Endothelial cell of umbilical vein (primary cell): ENCODE data around the gene FAM193A. TPM values are rescaled to one million over a fixed set of nuclear protein-coding genes. Genes with fewer than 3 reads are reported as not detected.

Source experiments
- BruUV-seq: library from RNA; stranded (reverse); fragments of 400-500 nt; replicated peaks from 2 replicates; lab custom pipeline; 2021; lab: Mats Ljungman, UMichigan
- CTCF ChIA-PET: fragments of 300-600, 350-600 bp; sonication (Branson Sonifier 250); formaldehyde crosslinking; loops from one replicate; lab custom pipeline; 2021; ENCODE audit warnings: antibody characterized with exemption, inconsistent platforms; lab: Charles Lee
- POLR2A ChIA-PET: fragments of 300-600, 350-600 bp; sonication (Branson Sonifier 250); formaldehyde crosslinking; loops from one replicate; lab custom pipeline; 2021; ENCODE audit warnings: antibody characterized with exemption, inconsistent platforms; lab: Charles Lee
- DNase-seq: peaks from one replicate; pipeline ENCODE4 v3.0.0-alpha.2; 2011; ENCODE audit warnings: low read depth, low spot score
- FAIRE-seq: peaks from 2 replicates; lab custom pipeline; 2011; peaks lifted over from hg19 to GRCh38; lab: Jason Lieb, UNC
- H2AFZ ChIP-seq: 2 replicates; pipeline ENCODE4 v1.6.0; 2012; ENCODE audit warnings: low read depth, low read length, control low read depth, inconsistent platforms
- H3K27ac ChIP-seq: 2 replicates; pipeline ENCODE4 v1.5.1; 2011; ENCODE audit warnings: low read depth, mild to moderate bottlenecking, control low read depth, low read length, moderate library complexity; ENCODE audit not compliant: insufficient read depth
- H3K27me3 ChIP-seq, 2 experiments: 2 replicates each; pipeline versions ENCODE4 v1.6.0 to v1.6.1; 2011; ENCODE audit warnings: low read length in 2 of 2, mixed read lengths in 1 of 2; ENCODE audit not compliant: control insufficient read depth in 2 of 2, insufficient read depth in 2 of 2
- H3K36me3 ChIP-seq, 2 experiments: 2 replicates in 1 of 2; 3 replicates in 1 of 2; pipeline ENCODE4 v1.5.1; 2011; ENCODE audit warnings: low read length in 2 of 2, mild to moderate bottlenecking in 1 of 2, moderate library complexity in 1 of 2; ENCODE audit not compliant: control insufficient read depth in 2 of 2, insufficient read depth in 2 of 2; ENCODE audit errors: extremely low read depth in 1 of 2
- H3K4me1 ChIP-seq: 3 replicates; pipeline ENCODE4 v1.5.1; 2011; ENCODE audit warnings: mild to moderate bottlenecking, low read length; ENCODE audit not compliant: control insufficient read depth, insufficient read depth; ENCODE audit errors: extremely low read depth
- H3K4me2 ChIP-seq: 2 replicates; pipeline ENCODE4 v1.6.1; 2011; ENCODE audit warnings: low read length, control low read depth, mixed read lengths; ENCODE audit not compliant: insufficient read depth
- H3K4me3 ChIP-seq, 3 experiments: fragments of 200-600 bp in 1 of 3; sonication (generic), shearing (Covaris generic) in 1 of 3; replicated peaks in 1 of 3; 2 replicates each; pipeline ENCODE4 v1.5.1; 2011 to 2016; ENCODE audit warnings: control low read depth in 3 of 3, low read length in 3 of 3, mild to moderate bottlenecking in 2 of 3, inconsistent platforms in 1 of 3, low read depth in 1 of 3, moderate library complexity in 1 of 3; ENCODE audit not compliant: insufficient read depth in 1 of 3
- H3K79me2 ChIP-seq: 2 replicates; pipeline ENCODE4 v1.6.0; 2012; ENCODE audit warnings: low read length, inconsistent platforms; ENCODE audit not compliant: control insufficient read depth, insufficient read depth
- H3K9ac ChIP-seq: replicated peaks from 2 replicates; pipeline ENCODE3; 2011; ENCODE audit warnings: low read length, control low read depth; ENCODE audit not compliant: insufficient read depth; ENCODE audit errors: extremely low read depth
- H3K9me1 ChIP-seq: replicated peaks from 3 replicates; pipeline ENCODE4 v1.6.0; 2011; ENCODE audit warnings: mild to moderate bottlenecking, low read length; ENCODE audit not compliant: control insufficient read depth, insufficient read depth; ENCODE audit errors: extremely low read depth
- H3K9me3 ChIP-seq: replicated peaks from 2 replicates; pipeline ENCODE4 v1.5.1; 2012; ENCODE audit warnings: low read length, inconsistent platforms; ENCODE audit not compliant: control insufficient read depth, insufficient read depth
- H4K20me1 ChIP-seq: replicated peaks from 2 replicates; pipeline ENCODE3; 2011; ENCODE audit warnings: mild to moderate bottlenecking, low read length; ENCODE audit not compliant: control insufficient read depth, insufficient read depth; ENCODE audit errors: extremely low read depth
- CTCF ChIP-seq, 2 donors: IDR thresholded peaks; 1 replicate in 1 of 2; 2 replicates in 1 of 2; pipeline ENCODE4 v1.5.1; 2011; ENCODE audit warnings: low read length in 2 of 2, mild to moderate bottlenecking in 2 of 2, moderate library complexity in 2 of 2, control low read depth in 1 of 2, inconsistent platforms in 1 of 2, low read depth in 1 of 2; ENCODE audit not compliant: insufficient read depth in 1 of 2; ENCODE audit errors: extremely low read depth in 1 of 2
- EZH2 ChIP-seq: IDR thresholded peaks from 2 replicates; pipeline ENCODE4 v1.6.1; 2012; ENCODE audit warnings: borderline replicate concordance, low read depth, mild to moderate bottlenecking, moderate library complexity, low read length, inconsistent platforms; ENCODE audit not compliant: severe bottlenecking
- FOS ChIP-seq: IDR thresholded peaks from 2 replicates; pipeline ENCODE4 v1.6.1; 2011; ENCODE audit warnings: mild to moderate bottlenecking, low read length, moderate library complexity, borderline replicate concordance; ENCODE audit not compliant: insufficient read depth
- GATA2 ChIP-seq: IDR thresholded peaks from 2 replicates; pipeline ENCODE4 v1.7.0; 2011; ENCODE audit warnings: low read depth, mild to moderate bottlenecking, moderate library complexity, mixed read lengths, low read length; ENCODE audit not compliant: insufficient read length, insufficient read depth
- JUN ChIP-seq: IDR thresholded peaks from 2 replicates; pipeline ENCODE4 v1.6.1; 2011; ENCODE audit warnings: borderline replicate concordance, low read depth; ENCODE audit not compliant: insufficient read length, insufficient read depth
- MYC ChIP-seq: IDR thresholded peaks from one replicate; pipeline ENCODE4 v1.6.1; 2011; ENCODE audit warnings: mild to moderate bottlenecking, low read depth, low read length
- POLR2A ChIP-seq: IDR thresholded peaks from 2 replicates; pipeline ENCODE4 v1.6.1; 2012; ENCODE audit warnings: low read depth, mild to moderate bottlenecking, control low read depth, low read length
- POLR2AphosphoS5 ChIP-seq: IDR thresholded peaks from 2 replicates; pipeline ENCODE4 v1.6.1; 2012; ENCODE audit warnings: low read depth, mild to moderate bottlenecking, control low read depth, low read length, moderate library complexity; ENCODE audit not compliant: insufficient read depth
- dilution Hi-C: fragments of 300-500 bp; cut with MboI; formaldehyde crosslinking; loops from one replicate; pipeline ENCODE4 v1.15.0; 2019; ENCODE audit warnings: low sequenced_read_pairs; ENCODE audit not compliant: extremely low pct_ligation_motif_present
- intact Hi-C: fragments of 100-400 bp; cut with micrococcal nuclease; formaldehyde crosslinking; loops from one replicate; pipeline ENCODE4 v1.10.0; 2022
- polyA plus RNA-seq, 4 experiments: library from polyadenylated mRNA; depleted of rRNA in 3 of 4; stranded (reverse) in 3 of 4; unstranded in 1 of 4; fragments of >200 nt; gene quantifications; 2 replicates each; pipeline versions ENCODE4 v1.2.1 to v1.2.3, GENCODE V29; 2011 to 2012; ENCODE audit warnings: missing spikeins in 1 of 4
- total RNA-seq: library from RNA; stranded (reverse); gene quantifications from 2 replicates; pipeline ENCODE4 v1.2.3, GENCODE V29; 2021
- TF ChIP-seq, protein P1 (sequence below): IDR thresholded peaks from 2 replicates; pipeline ENCODE4 v1.6.1; 2011; ENCODE audit not compliant: insufficient read depth, insufficient read length

FAM193A gene
- total and polyA plus RNA-seq, 2 donors (not counting 3 experiments of a cell fraction or from before 2014, with no cell fraction given), result 12.3 to 32.1 TPM

DNA sequence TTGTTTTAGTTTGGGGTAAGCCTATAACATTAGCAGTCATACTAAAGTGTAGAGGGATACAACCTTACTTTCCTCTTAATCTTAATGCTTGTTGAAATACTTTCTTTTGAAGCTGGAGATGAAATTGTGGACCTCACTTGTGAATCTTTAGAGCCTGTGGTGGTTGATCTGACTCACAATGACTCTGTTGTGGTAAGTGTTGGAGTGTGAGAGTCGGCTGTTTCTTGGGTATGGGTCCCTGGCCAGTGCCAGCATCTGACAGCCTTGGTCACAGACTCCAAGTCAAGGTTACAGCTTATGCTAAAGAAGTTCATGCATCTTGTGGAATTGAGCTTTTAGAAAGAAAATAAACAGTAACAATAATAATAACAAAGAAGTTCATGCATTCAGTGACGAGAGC lies 35.9 kb upstream of the FAM193A start:
- H3K9ac ChIP-seq, result no peak overlapping the region
- TF ChIP-seq JUN (no peak), MYC (no peak), POLR2A (no peak), POLR2AphosphoS5 (no peak), GATA2 (no peak), CTCF (IDR thresholded peaks at IDR 0.05; ENCODE audit: extremely low read depth in 1 of 2, insufficient read depth in 1 of 2, low read depth in 1 of 2, low read length in 2 of 2) (no peak), EZH2 (no peak), FOS (no peak)
- TF ChIP-seq, protein P1, sequence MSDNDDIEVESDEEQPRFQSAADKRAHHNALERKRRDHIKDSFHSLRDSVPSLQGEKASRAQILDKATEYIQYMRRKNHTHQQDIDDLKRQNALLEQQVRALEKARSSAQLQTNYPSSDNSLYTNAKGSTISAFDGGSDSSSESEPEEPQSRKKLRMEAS, result no peak
- H3K36me3 ChIP-seq, result peaks cover 22 to 27% of the 10 kb centered on the region in 2 experiments
- BruUV-seq, result no TSS peak
- H3K9me3 ChIP-seq, result no peaks in the 10 kb centered on the region
- no peak overlapping the region for H3K4me3 ChIP-seq
- ChIA-PET POLR2A (no interaction called here), CTCF (no interaction called here)
- FAIRE-seq (no peak), DNase-seq (no peak)
- H3K4me2 ChIP-seq, result no peak overlapping the region
- H3K9me1 ChIP-seq, result no peaks in the 10 kb centered on the region
- H4K20me1 ChIP-seq, result peaks cover 2% of the 10 kb centered on the region
- no peaks in the 10 kb centered on the region for H3K4me1 ChIP-seq
- H2AFZ ChIP-seq, result no peak overlapping the region
- dilution Hi-C loops, result no loop called here
- H3K79me2 ChIP-seq, result peaks cover 50% of the 10 kb centered on the region
- no peaks in the 10 kb centered on the region for H3K27me3 ChIP-seq
- intact Hi-C loops, result no loop called here
- no peak overlapping the region for H3K27ac ChIP-seq
